ENCODE results near the gene OPTC. TPM values are rescaled to one million over a fixed set of nuclear protein-coding genes. Genes with fewer than 3 reads are reported as not detected.

The OPTC gene
- total and polyA plus RNA-seq, 2 of the 8 experiments (the other 6 are each of a cell fraction or from before 2014, with no cell fraction given): 1.1 to 4.0 TPM

GRCh38 chr1:203471841-203472240, 22.1 kb upstream of the OPTC start:
- no peak overlapping the region for H3K23ac ChIP-seq (ENCODE audit: insufficient read length)
- H4K5ac ChIP-seq (ENCODE audit: insufficient read length, low read depth, low read length): no peak overlapping the region
- peaks cover 2 to 15% (median 7%) of the 10 kb centered on the region in 4 experiments; a peak in 6 of 7 replicates for H3K4me1 ChIP-seq (replicated peaks in 1 of 4; ENCODE audit: control insufficient read depth in 3 of 4, insufficient read depth in 4 of 4, low read length in 3 of 4)
- H3K4me2 ChIP-seq (ENCODE audit: insufficient read depth in 1 of 2, low read depth in 2 of 2, low read length in 2 of 2): no peak overlapping the region
- no peak overlapping the region for H3K18ac ChIP-seq (ENCODE audit: extremely low read depth, low read length)
- no peak overlapping the region for H4K91ac ChIP-seq (replicated peaks; ENCODE audit: insufficient read length, low read length)
- no peaks in the 10 kb centered on the region for H3K9me3 ChIP-seq (ENCODE audit: insufficient read depth in 2 of 2, low read depth in 1 of 2, low read length in 1 of 2)
- no peaks in the 10 kb centered on the region for H4K20me1 ChIP-seq (replicated peaks in 1 of 2; ENCODE audit: control insufficient read depth in 1 of 2, insufficient read depth in 2 of 2, low read length in 2 of 2)
- H3K4ac ChIP-seq (replicated peaks; ENCODE audit: insufficient read length, low read depth, low read length): no peak overlapping the region
- no peaks in the 10 kb centered on the region for H3K79me2 ChIP-seq (ENCODE audit: control insufficient read depth in 1 of 2, insufficient read depth in 2 of 2, low read length in 2 of 2)
- FAIRE-seq (no peak), DNase-seq (ENCODE audit: low read depth in 1 of 2, low spot score in 2 of 2) (no peak)
- no peak overlapping the region for H2BK120ac ChIP-seq (replicated peaks; ENCODE audit: low read depth, low read length)
- H3K27me3 ChIP-seq (replicated peaks in 1 of 4; ENCODE audit: control insufficient read depth in 3 of 4, extremely low read depth in 1 of 4, insufficient read depth in 3 of 4, low read length in 3 of 4): no peaks in the 10 kb centered on the region; a peak in 1 of 7 replicates
- no peak overlapping the region for H2AK5ac ChIP-seq (ENCODE audit: low read depth, low read length)
- H3K36me3 ChIP-seq (ENCODE audit: control insufficient read depth in 2 of 4, insufficient read depth in 4 of 4, low read length in 3 of 4): no peaks in the 10 kb centered on the region
- CTCF ChIA-PET (ENCODE audit: partially characterized antibody): interaction anchor here (1.1 to 23.5 kb wide), 4 partner anchors 16 to 229 kb away, joined by 4 to 330 read pairs (median 12); partner anchors contain the start of gene FMOD
- 93% methylated on average over 6 of the region's 6 CpGs; no CpG with 5 or more reads in 1 of the 2 experiments for WGBS, 2 experiments (ENCODE audit: extremely low coverage in 1 of 2, insufficient coverage in 1 of 2, insufficient read length in 1 of 2, insufficient replicate concordance in 2 of 2, low coverage in 1 of 2, low lambda C conversion rate in 2 of 2, missing lambda C conversion rate in 1 of 2)
- H2BK5ac ChIP-seq (ENCODE audit: low read depth, low read length): no peak overlapping the region
- H2BK12ac ChIP-seq (ENCODE audit: low read depth, low read length): no peak overlapping the region
- H2AFZ ChIP-seq (ENCODE audit: low read length): 0 out of 2 replicates have a peak overlapping the region, but pooled peaks have one; percentile 16
- H3K4me3 ChIP-seq (ENCODE audit: extremely low read depth in 1 of 4, insufficient read depth in 2 of 4, low read depth in 3 of 4, low read length in 4 of 4): no peak overlapping the region
- no peak overlapping the region for H4K8ac ChIP-seq (ENCODE audit: extremely low read depth, insufficient read depth, low read length)
- H3K9ac ChIP-seq (replicated peaks in 1 of 4; ENCODE audit: extremely low read depth in 1 of 4, low read depth in 3 of 4, low read length in 3 of 4): no peak overlapping the region
- H2BK15ac ChIP-seq (ENCODE audit: low read length): no peak overlapping the region
- POLR2A ChIA-PET (ENCODE audit: partially characterized antibody): no interaction called here
- no peak overlapping the region for H3K27ac ChIP-seq (ENCODE audit: low read depth, low read length)
- no peak overlapping the region for H3K14ac ChIP-seq (ENCODE audit: insufficient read length)
- H3K79me1 ChIP-seq (ENCODE audit: low read depth, low read length): no peaks in the 10 kb centered on the region
- H2BK20ac ChIP-seq (ENCODE audit: low read length): no peak overlapping the region
- no peaks in the 10 kb centered on the region; the same call in 1 of the 2 replicates for H3K23me2 ChIP-seq (ENCODE audit: low read depth, low read length)
- TF ChIP-seq KDM5A (IDR thresholded peaks at IDR 0.05; ENCODE audit: low read length): no peak
- no peak for TF ChIP-seq NANOG (IDR thresholded peaks at IDR 0.05; ENCODE audit: insufficient read depth, low read depth, low read length, poor library complexity, severe bottlenecking)
- TF ChIP-seq CTCF (IDR thresholded peaks at IDR 0.05; ENCODE audit: control extremely low read depth in 1 of 3, insufficient read depth in 1 of 3, low read depth in 1 of 3, low read length in 3 of 3): no peak
- no peak for TF ChIP-seq KDM1A (IDR thresholded peaks at IDR 0.05; ENCODE audit: borderline replicate concordance, low read length)
- no peak for TF ChIP-seq SP4 (IDR thresholded peaks at IDR 0.05; ENCODE audit: low read length)
- no peak for TF ChIP-seq SAP30 (IDR thresholded peaks at IDR 0.05; ENCODE audit: insufficient read depth, insufficient replicate concordance, low read length)
- no peak for TF ChIP-seq TEAD4 (IDR thresholded peaks at IDR 0.05; ENCODE audit: low read depth, low read length)
- TF ChIP-seq CEBPB (IDR thresholded peaks at IDR 0.05; ENCODE audit: low read depth, low read length): no peak
- no peak for TF ChIP-seq SRF (IDR thresholded peaks at IDR 0.05; ENCODE audit: low read depth, low read length)
- no peak for TF ChIP-seq NRF1 (IDR thresholded peaks at IDR 0.05; ENCODE audit: low read depth, low read length)
- no peak for TF ChIP-seq BACH1 (IDR thresholded peaks at IDR 0.05; ENCODE audit: low read length)
- H3K56ac ChIP-seq (replicated peaks; ENCODE audit: insufficient read length, low read depth, low read length): no peak overlapping the region
